MG63 (cell line): ENCODE results near the gene FAM200A. TPM values are rescaled to one million over a fixed set of nuclear protein-coding genes. Genes with fewer than 3 reads are reported as not detected.
"Not testable (repeated sequence)": the region's sequence is repeated elsewhere in the genome, so short reads cannot be mapped to it uniquely, and the experiment has no call there.

Source experiments
- DNase-seq: peaks from one replicate; pipeline ENCODE4 v3.0.0-alpha.2; 2020
- H3K27me3 ChIP-seq: fragments of 250-450 bp; sonication (Bioruptor Pico); 2 replicates; pipeline ENCODE4 v1.5.1; 2020; ENCODE audit warnings: mild to moderate bottlenecking, moderate library complexity
- H3K36me3 ChIP-seq: fragments of 250-450 bp; sonication (Bioruptor Pico); 2 replicates; pipeline ENCODE4 v1.5.1; 2020; ENCODE audit warnings: mild to moderate bottlenecking, moderate library complexity
- H3K4me3 ChIP-seq: fragments of 250-450 bp; sonication (Bioruptor Pico); 2 replicates; pipeline ENCODE4 v1.5.1; 2020; ENCODE audit warnings: mild to moderate bottlenecking, moderate library complexity
- H3K9me3 ChIP-seq: fragments of 250-450 bp; sonication (Bioruptor Pico); 2 replicates; pipeline ENCODE4 v1.5.1; 2020; ENCODE audit warnings: mild to moderate bottlenecking, moderate library complexity
- total RNA-seq: library from RNA; depleted of rRNA; stranded (reverse); fragments of >200 nt; shearing (Covaris generic); gene quantifications from 2 replicates; pipeline ENCODE4 v1.2.3, GENCODE V29; 2014; ENCODE audit warnings: low replicate concordance; rRNA removed

Gene FAM200A
- 0.72 and 5.1 TPM in 2 replicates for total RNA-seq

GRCh38 chr7:99551767-99552463 is at the start of gene FAM200A:
FAM200A (minus strand) TSS chr7:99552114; CDS start chr7:99548407, 3,707 bp downstream.
- no peaks in the 10 kb centered on the region for H3K9me3 ChIP-seq
- H3K4me3 ChIP-seq, result peak within 1 kb of the TSS; percentile 79
- DNase-seq, result peak; percentile 88
- peaks cover 8% of the 10 kb centered on the region; the same call in 1 of the 2 replicates for H3K36me3 ChIP-seq
- no peaks in the 10 kb centered on the region for H3K27me3 ChIP-seq

- no peak for DNase-seq
- H3K9me3 ChIP-seq, result no peaks in the 10 kb centered on the region
- no peak overlapping the region for H3K4me3 ChIP-seq
- no peaks in the 10 kb centered on the region for H3K36me3 ChIP-seq
- H3K27me3 ChIP-seq, result no peaks in the 10 kb centered on the region
These were observed 47.9 kb upstream of the FAM200A start for GRCh38 chr7:99599836-99600235.

GRCh38 chr7:99597762-99598501 is 46.0 kb upstream of the FAM200A start, which contains the start of gene TMEM225B:
TMEM225B (plus strand) TSS chr7:99598267; CDS start chr7:99604389, 6,122 bp downstream.
- Histone ChIP-seq H3K36me3 (no peaks in the 10 kb centered on the region), H3K27me3 (peaks cover 8% of the 10 kb centered on the region), H3K4me3 (no peak within 1 kb of the TSS), H3K9me3 (no peaks in the 10 kb centered on the region)
- DNase-seq, result no peak

GRCh38 chr7:99596408-99596955 is 44.6 kb upstream of the FAM200A start:
- Histone ChIP-seq H3K9me3 (no peaks in the 10 kb centered on the region), H3K4me3 (no peak overlapping the region), H3K36me3 (no peaks in the 10 kb centered on the region), H3K27me3 (peaks cover 8% of the 10 kb centered on the region)
- DNase-seq, result no peak

- no peak overlapping the region for H3K4me3 ChIP-seq
- no peaks in the 10 kb centered on the region for H3K9me3 ChIP-seq
- no peak for DNase-seq
- H3K36me3 ChIP-seq, result no peaks in the 10 kb centered on the region
- peaks cover 8% of the 10 kb centered on the region for H3K27me3 ChIP-seq
These were observed 43.2 kb upstream of the FAM200A start for GRCh38 chr7:99594948-99595745.

- no peak overlapping the region for H3K4me3 ChIP-seq
- no peaks in the 10 kb centered on the region for H3K9me3 ChIP-seq
- H3K36me3 ChIP-seq, result no peaks in the 10 kb centered on the region
- no peak for DNase-seq
- H3K27me3 ChIP-seq, result no peaks in the 10 kb centered on the region; the same call in none of the 2 replicates
These were observed 37.0 kb upstream of the FAM200A start for GRCh38 chr7:99588868-99589267.

GRCh38 chr7:99580778-99581332 is 28.9 kb upstream of the FAM200A start:
- H3K27me3 ChIP-seq, H3K9me3 ChIP-seq, H3K4me3 ChIP-seq, DNase-seq, H3K36me3 ChIP-seq: not testable (repeated sequence)

GRCh38 chr7:99579956-99580777 is 28.3 kb upstream of the FAM200A start:
- Histone ChIP-seq H3K36me3 (no peaks in the 10 kb centered on the region; the same call in 1 of the 2 replicates), H3K4me3 (peak overlapping the region; percentile 20; the same call in 1 of the 2 replicates), H3K27me3 (no peaks in the 10 kb centered on the region; the same call in 1 of the 2 replicates), H3K9me3 (no peaks in the 10 kb centered on the region)
- no peak for DNase-seq

GRCh38 chr7:99579281-99579955 is 27.5 kb upstream of the FAM200A start:
- peaks cover 4% of the 10 kb centered on the region for H3K36me3 ChIP-seq
- no peaks in the 10 kb centered on the region for H3K9me3 ChIP-seq
- H3K4me3 ChIP-seq, result no peak overlapping the region
- DNase-seq, result no peak
- H3K27me3 ChIP-seq, result no peaks in the 10 kb centered on the region

GRCh38 chr7:99576251-99576650 is 24.3 kb upstream of the FAM200A start:
- Histone ChIP-seq H3K27me3 (no peaks in the 10 kb centered on the region), H3K4me3 (no peak overlapping the region), H3K9me3 (no peaks in the 10 kb centered on the region), H3K36me3 (peaks cover 28% of the 10 kb centered on the region)
- no peak for DNase-seq

GRCh38 chr7:99573257-99573656 is 21.3 kb upstream of the FAM200A start:
- no peaks in the 10 kb centered on the region for H3K9me3 ChIP-seq
- H3K27me3 ChIP-seq, result no peaks in the 10 kb centered on the region
- H3K4me3 ChIP-seq, result no peak overlapping the region
- no peak for DNase-seq
- H3K36me3 ChIP-seq, result peaks cover 40% of the 10 kb centered on the region

GRCh38 chr7:99571768-99572167 is 19.9 kb upstream of the FAM200A start:
- Histone ChIP-seq H3K27me3 (no peaks in the 10 kb centered on the region), H3K9me3 (no peaks in the 10 kb centered on the region), H3K36me3 (peaks cover 40% of the 10 kb centered on the region), H3K4me3 (no peak overlapping the region)
- no peak for DNase-seq

GRCh38 chr7:99568770-99569169 is 16.9 kb upstream of the FAM200A start:
- peaks cover 59% of the 10 kb centered on the region for H3K36me3 ChIP-seq

GRCh38 chr7:99563650-99564049 is 11.7 kb upstream of the FAM200A start:
- H3K36me3 ChIP-seq, result peaks cover 55% of the 10 kb centered on the region
- DNase-seq, result peak; percentile 80
- H3K9me3 ChIP-seq, result no peaks in the 10 kb centered on the region
- H3K27me3 ChIP-seq, result no peaks in the 10 kb centered on the region
- no peak overlapping the region for H3K4me3 ChIP-seq

More at GRCh38 chr7:99568770-99569169, 16.9 kb upstream of the FAM200A start:
- H3K27me3 ChIP-seq, H3K4me3 ChIP-seq, DNase-seq, H3K9me3 ChIP-seq: not testable (repeated sequence)

- Histone ChIP-seq H3K9me3 (no peaks in the 10 kb centered on the region), H3K36me3 (peaks cover 54% of the 10 kb centered on the region), H3K4me3 (peak overlapping the region; percentile 4; the same call in 1 of the 2 replicates), H3K27me3 (no peaks in the 10 kb centered on the region)
- peak; percentile 81 for DNase-seq
These were observed 10.9 kb upstream of the FAM200A start for GRCh38 chr7:99562832-99563231.
